ENCODE results near the gene RIOK1.
"Not testable (repeated sequence)": the region's sequence is repeated elsewhere in the genome, so short reads cannot be mapped to it uniquely, and the experiment has no call there.

The RIOK1 gene

GRCh38 chr6:7442467-7442866 lies 52.9 kb downstream of the RIOK1 start:
- no peak for FAIRE-seq

GRCh38 chr6:7445101-7445500 lies 55.5 kb downstream of the RIOK1 start:
- FAIRE-seq, result no peak

- FAIRE-seq, result no peak
These were observed 56.4 kb downstream of the RIOK1 start for GRCh38 chr6:7445885-7446461.

- no peak for FAIRE-seq
These were observed 57.2 kb downstream of the RIOK1 start for GRCh38 chr6:7446619-7447325.

GRCh38 chr6:7448232-7448631 lies 58.6 kb downstream of the RIOK1 start:
- FAIRE-seq, result no peak

GRCh38 chr6:7449018-7449417 lies 59.4 kb downstream of the RIOK1 start:
- FAIRE-seq, result no peak

- no peak for FAIRE-seq
These were observed 61.7 kb downstream of the RIOK1 start for GRCh38 chr6:7451326-7451725.

- no peak for FAIRE-seq
These were observed 63.3 kb downstream of the RIOK1 start for GRCh38 chr6:7452898-7453297.

GRCh38 chr6:7454696-7455358 lies 65.2 kb downstream of the RIOK1 start:
- FAIRE-seq, result no peak

GRCh38 chr6:7456302-7456701 lies 66.7 kb downstream of the RIOK1 start:
- not testable (repeated sequence) for FAIRE-seq

GRCh38 chr6:7461416-7461815 lies 71.8 kb downstream of the RIOK1 start:
- no peak for FAIRE-seq

GRCh38 chr6:7463785-7464184 lies 74.2 kb downstream of the RIOK1 start:
- no peak for FAIRE-seq

- FAIRE-seq, result no peak
These were observed 77.6 kb downstream of the RIOK1 start for GRCh38 chr6:7467007-7467897.

Measured in A204.1 (cell line).